HL-60 (cell line): ENCODE data around the gene CRIP1.

Experiments used
- GABPA ChIP-seq: IDR thresholded peaks from 2 replicates; pipeline ENCODE4 v1.6.1; 2012; ENCODE audit warnings: low read depth
- POLR2AphosphoS5 ChIP-seq: IDR thresholded peaks from 2 replicates; pipeline ENCODE4 v1.6.1; 2012; ENCODE audit warnings: low read depth
- TF ChIP-seq, protein P1 (sequence below): IDR thresholded peaks from one replicate; pipeline ENCODE4 v1.5.1; 2011; ENCODE audit warnings: low read length, control low read depth, inconsistent platforms; ENCODE audit not compliant: insufficient read depth
- TF ChIP-seq, protein P2 (sequence below): IDR thresholded peaks from 2 replicates; pipeline ENCODE4 v1.6.1; 2012; ENCODE audit warnings: low read depth; ENCODE audit not compliant: insufficient replicate concordance

DNA sequence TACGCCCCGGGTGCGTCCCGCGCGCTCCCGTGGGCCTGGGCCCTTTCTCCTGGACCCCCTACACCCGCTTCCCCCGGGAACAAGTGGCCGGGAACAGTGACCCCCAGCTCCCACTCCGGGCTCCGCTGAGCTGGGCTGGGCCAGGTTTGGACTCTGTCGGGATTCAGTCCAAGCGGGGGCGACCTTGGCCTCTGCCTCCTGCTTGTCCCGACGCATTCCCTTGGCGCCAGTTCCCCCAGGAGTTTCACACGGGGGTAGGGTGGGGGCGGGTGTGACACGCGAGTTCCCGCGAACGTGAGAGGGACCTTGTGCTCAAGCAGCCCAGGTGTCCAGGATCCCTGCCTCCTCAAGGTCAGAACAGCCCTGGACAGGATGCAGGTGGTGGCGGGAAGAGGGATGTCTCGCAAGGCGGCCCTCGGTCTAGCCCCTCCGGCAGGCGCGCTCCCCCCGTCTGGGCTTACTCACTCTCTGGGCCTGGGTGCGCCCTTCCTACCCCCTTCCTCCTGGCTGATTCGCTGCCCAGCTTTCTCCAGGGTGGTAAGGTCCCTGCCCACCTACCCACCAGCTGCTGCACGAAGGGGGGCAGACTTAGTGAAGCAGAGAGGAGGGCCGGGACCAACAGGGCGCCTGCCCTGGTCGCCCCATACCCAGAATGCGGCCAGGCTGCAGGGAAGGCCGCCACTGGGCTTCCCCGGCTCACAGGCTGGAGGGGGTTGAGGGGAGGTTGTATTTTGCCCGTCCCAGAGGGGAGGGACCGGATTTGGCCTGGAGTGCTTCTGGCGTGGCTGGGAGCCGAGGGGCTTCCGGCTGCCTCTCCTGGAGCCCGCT, 11.2 kb upstream of the CRIP1 start:
- TF ChIP-seq, protein P1, sequence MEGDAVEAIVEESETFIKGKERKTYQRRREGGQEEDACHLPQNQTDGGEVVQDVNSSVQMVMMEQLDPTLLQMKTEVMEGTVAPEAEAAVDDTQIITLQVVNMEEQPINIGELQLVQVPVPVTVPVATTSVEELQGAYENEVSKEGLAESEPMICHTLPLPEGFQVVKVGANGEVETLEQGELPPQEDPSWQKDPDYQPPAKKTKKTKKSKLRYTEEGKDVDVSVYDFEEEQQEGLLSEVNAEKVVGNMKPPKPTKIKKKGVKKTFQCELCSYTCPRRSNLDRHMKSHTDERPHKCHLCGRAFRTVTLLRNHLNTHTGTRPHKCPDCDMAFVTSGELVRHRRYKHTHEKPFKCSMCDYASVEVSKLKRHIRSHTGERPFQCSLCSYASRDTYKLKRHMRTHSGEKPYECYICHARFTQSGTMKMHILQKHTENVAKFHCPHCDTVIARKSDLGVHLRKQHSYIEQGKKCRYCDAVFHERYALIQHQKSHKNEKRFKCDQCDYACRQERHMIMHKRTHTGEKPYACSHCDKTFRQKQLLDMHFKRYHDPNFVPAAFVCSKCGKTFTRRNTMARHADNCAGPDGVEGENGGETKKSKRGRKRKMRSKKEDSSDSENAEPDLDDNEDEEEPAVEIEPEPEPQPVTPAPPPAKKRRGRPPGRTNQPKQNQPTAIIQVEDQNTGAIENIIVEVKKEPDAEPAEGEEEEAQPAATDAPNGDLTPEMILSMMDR, result no peak
- TF ChIP-seq, protein P2, sequence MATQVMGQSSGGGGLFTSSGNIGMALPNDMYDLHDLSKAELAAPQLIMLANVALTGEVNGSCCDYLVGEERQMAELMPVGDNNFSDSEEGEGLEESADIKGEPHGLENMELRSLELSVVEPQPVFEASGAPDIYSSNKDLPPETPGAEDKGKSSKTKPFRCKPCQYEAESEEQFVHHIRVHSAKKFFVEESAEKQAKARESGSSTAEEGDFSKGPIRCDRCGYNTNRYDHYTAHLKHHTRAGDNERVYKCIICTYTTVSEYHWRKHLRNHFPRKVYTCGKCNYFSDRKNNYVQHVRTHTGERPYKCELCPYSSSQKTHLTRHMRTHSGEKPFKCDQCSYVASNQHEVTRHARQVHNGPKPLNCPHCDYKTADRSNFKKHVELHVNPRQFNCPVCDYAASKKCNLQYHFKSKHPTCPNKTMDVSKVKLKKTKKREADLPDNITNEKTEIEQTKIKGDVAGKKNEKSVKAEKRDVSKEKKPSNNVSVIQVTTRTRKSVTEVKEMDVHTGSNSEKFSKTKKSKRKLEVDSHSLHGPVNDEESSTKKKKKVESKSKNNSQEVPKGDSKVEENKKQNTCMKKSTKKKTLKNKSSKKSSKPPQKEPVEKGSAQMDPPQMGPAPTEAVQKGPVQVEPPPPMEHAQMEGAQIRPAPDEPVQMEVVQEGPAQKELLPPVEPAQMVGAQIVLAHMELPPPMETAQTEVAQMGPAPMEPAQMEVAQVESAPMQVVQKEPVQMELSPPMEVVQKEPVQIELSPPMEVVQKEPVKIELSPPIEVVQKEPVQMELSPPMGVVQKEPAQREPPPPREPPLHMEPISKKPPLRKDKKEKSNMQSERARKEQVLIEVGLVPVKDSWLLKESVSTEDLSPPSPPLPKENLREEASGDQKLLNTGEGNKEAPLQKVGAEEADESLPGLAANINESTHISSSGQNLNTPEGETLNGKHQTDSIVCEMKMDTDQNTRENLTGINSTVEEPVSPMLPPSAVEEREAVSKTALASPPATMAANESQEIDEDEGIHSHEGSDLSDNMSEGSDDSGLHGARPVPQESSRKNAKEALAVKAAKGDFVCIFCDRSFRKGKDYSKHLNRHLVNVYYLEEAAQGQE, result no peak
- TF ChIP-seq POLR2AphosphoS5, result no peak
- TF ChIP-seq GABPA, result no peak
